ENCODE data around the gene WDFY1.

DNA sequence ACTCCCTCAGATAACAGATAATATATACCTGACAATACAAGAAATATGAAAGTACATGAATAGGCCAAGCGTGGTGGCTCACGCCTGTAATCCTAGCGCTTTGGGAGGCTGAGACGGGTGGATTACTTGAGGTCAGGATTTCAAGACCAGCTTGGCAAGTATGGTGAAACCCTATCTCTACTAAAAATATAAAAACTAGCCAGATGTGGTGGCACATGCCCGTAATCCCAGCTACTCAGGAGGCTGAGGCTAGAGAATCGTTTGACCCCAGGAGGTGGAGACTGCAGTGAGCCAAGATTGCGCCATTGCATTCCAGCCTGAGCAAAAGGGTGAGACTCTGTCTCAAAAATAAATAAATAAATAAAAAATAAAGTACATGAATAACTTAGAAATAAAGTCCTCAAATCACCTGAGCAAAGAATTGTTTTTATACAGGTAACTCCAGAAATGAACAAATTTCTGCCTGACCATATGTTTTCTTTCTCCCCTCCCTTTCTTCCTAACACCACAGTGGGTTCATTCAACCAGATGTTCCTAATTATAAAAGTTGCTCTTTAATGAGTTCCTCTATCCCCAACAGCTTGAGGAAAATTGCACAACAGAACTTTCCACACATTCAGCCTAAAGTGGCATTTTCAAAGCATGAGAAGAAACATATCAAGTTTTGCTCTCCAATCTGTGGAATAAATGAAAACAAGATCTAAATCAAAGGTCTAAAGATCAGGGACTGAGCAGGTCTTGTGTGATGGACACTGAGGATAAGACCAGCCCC, 74.1 kb downstream of the WDFY1 start:
- TF ChIP-seq ZNF114 (CRISPR knock-in tag; IDR thresholded peaks at IDR 0.05) (no peak), CREB1 (CRISPR knock-in tag; IDR thresholded peaks at IDR 0.05; ENCODE audit: low read depth) (no peak), POLR2AphosphoS5 (IDR thresholded peaks at IDR 0.05; ENCODE audit: low read depth) (no peak), NANOG (IDR thresholded peaks at IDR 0.05; ENCODE audit: borderline replicate concordance) (no peak), EZH2phosphoT487 (IDR thresholded peaks at IDR 0.05; ENCODE audit: unreplicated experiment) (no peak), EZH2 (IDR thresholded peaks at IDR 0.05; ENCODE audit: low read depth, unreplicated experiment) (no peak), REST (IDR thresholded peaks at IDR 0.05; ENCODE audit: unreplicated experiment) (no peak), ETS1 (IDR thresholded peaks at IDR 0.05) (no peak), STAT1 (IDR thresholded peaks at IDR 0.05; ENCODE audit: unreplicated experiment) (no peak), JUNB (IDR thresholded peaks at IDR 0.05; ENCODE audit: unreplicated experiment) (no peak)
- TF ChIP-seq, protein P1, sequence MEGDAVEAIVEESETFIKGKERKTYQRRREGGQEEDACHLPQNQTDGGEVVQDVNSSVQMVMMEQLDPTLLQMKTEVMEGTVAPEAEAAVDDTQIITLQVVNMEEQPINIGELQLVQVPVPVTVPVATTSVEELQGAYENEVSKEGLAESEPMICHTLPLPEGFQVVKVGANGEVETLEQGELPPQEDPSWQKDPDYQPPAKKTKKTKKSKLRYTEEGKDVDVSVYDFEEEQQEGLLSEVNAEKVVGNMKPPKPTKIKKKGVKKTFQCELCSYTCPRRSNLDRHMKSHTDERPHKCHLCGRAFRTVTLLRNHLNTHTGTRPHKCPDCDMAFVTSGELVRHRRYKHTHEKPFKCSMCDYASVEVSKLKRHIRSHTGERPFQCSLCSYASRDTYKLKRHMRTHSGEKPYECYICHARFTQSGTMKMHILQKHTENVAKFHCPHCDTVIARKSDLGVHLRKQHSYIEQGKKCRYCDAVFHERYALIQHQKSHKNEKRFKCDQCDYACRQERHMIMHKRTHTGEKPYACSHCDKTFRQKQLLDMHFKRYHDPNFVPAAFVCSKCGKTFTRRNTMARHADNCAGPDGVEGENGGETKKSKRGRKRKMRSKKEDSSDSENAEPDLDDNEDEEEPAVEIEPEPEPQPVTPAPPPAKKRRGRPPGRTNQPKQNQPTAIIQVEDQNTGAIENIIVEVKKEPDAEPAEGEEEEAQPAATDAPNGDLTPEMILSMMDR (conservative IDR thresholded peaks at IDR 0.05; ENCODE audit: low read depth in 2 of 2), result no peak

Measured in GM23338 (cell line).